ENCODE measurements around the gene EHMT1.

EHMT1 gene

GRCh38 chr9:137759649-137760321 lies 141.0 kb downstream of the EHMT1 start:
- H3F3A ChIP-seq (ENCODE audit: insufficient read depth, low read length) = no peaks in the 10 kb centered on the region
- no peak overlapping the region for H3K4me2 ChIP-seq (ENCODE audit: low read length)
- no peaks in the 10 kb centered on the region for H3K9me3 ChIP-seq (ENCODE audit: low read length)
- no peak overlapping the region for H3K4me3 ChIP-seq (ENCODE audit: low read depth, low read length, poor library complexity, severe bottlenecking)
- peaks cover 98% of the 10 kb centered on the region for H3K36me3 ChIP-seq (ENCODE audit: insufficient read depth, low read length)
- no peaks in the 10 kb centered on the region for H3K27me3 ChIP-seq (ENCODE audit: insufficient read depth, low read length)
- peaks cover 29% of the 10 kb centered on the region for H3K4me1 ChIP-seq (ENCODE audit: insufficient read depth, low read length, severe bottlenecking)
- H3K27ac ChIP-seq (ENCODE audit: low read depth, low read length, poor library complexity, severe bottlenecking) = no peak overlapping the region
- no peak overlapping the region for H3K9ac ChIP-seq (ENCODE audit: low read length)
- H3K79me2 ChIP-seq (ENCODE audit: insufficient read depth, low read length) = no peaks in the 10 kb centered on the region
- no peaks in the 10 kb centered on the region for H4K20me1 ChIP-seq (ENCODE audit: insufficient read depth, low read length)
- no peak overlapping the region for H2AFZ ChIP-seq (ENCODE audit: low read length)
- TF ChIP-seq EZH2 (IDR thresholded peaks at IDR 0.05; ENCODE audit: borderline replicate concordance, low read length) (no peak), CTCF (IDR thresholded peaks at IDR 0.05; ENCODE audit: low read length) (no peak)
- H3K9me2 ChIP-seq (ENCODE audit: low read depth, low read length) = no peaks in the 10 kb centered on the region

GRCh38 chr9:137760426-137760825 lies 141.6 kb downstream of the EHMT1 start:
- no peak for TF ChIP-seq EZH2 (IDR thresholded peaks at IDR 0.05; ENCODE audit: borderline replicate concordance, low read length)
- TF ChIP-seq CTCF (IDR thresholded peaks at IDR 0.05; ENCODE audit: low read length) = no peak
- Histone ChIP-seq H3F3A (ENCODE audit: insufficient read depth, low read length) (no peaks in the 10 kb centered on the region), H2AFZ (ENCODE audit: low read length) (no peak overlapping the region), H3K4me1 (ENCODE audit: insufficient read depth, low read length, severe bottlenecking) (peaks cover 29% of the 10 kb centered on the region), H3K4me2 (ENCODE audit: low read length) (no peak overlapping the region), H3K4me3 (ENCODE audit: low read depth, low read length, poor library complexity, severe bottlenecking) (no peak overlapping the region), H3K9me2 (ENCODE audit: low read depth, low read length) (no peaks in the 10 kb centered on the region), H3K9ac (ENCODE audit: low read length) (no peak overlapping the region), H4K20me1 (ENCODE audit: insufficient read depth, low read length) (no peaks in the 10 kb centered on the region), H3K79me2 (ENCODE audit: insufficient read depth, low read length) (no peaks in the 10 kb centered on the region), H3K36me3 (ENCODE audit: insufficient read depth, low read length) (peaks cover 95% of the 10 kb centered on the region), H3K9me3 (ENCODE audit: low read length) (no peaks in the 10 kb centered on the region), H3K27ac (ENCODE audit: low read depth, low read length, poor library complexity, severe bottlenecking) (peak overlapping the region; percentile 54), H3K27me3 (ENCODE audit: insufficient read depth, low read length) (no peaks in the 10 kb centered on the region)

- H3K4me2 ChIP-seq (ENCODE audit: low read length) = no peak overlapping the region
- peaks cover 94% of the 10 kb centered on the region for H3K36me3 ChIP-seq (ENCODE audit: insufficient read depth, low read length)
- H3K4me3 ChIP-seq (ENCODE audit: low read depth, low read length, poor library complexity, severe bottlenecking) = no peak overlapping the region
- peaks cover 29% of the 10 kb centered on the region for H3K4me1 ChIP-seq (ENCODE audit: insufficient read depth, low read length, severe bottlenecking)
- no peaks in the 10 kb centered on the region for H3K79me2 ChIP-seq (ENCODE audit: insufficient read depth, low read length)
- H3K9me2 ChIP-seq (ENCODE audit: low read depth, low read length) = no peaks in the 10 kb centered on the region
- no peaks in the 10 kb centered on the region for H3F3A ChIP-seq (ENCODE audit: insufficient read depth, low read length)
- no peak overlapping the region for H2AFZ ChIP-seq (ENCODE audit: low read length)
- TF ChIP-seq EZH2 (IDR thresholded peaks at IDR 0.05; ENCODE audit: borderline replicate concordance, low read length) = no peak
- no peak for TF ChIP-seq CTCF (IDR thresholded peaks at IDR 0.05; ENCODE audit: low read length)
- no peak overlapping the region for H3K9ac ChIP-seq (ENCODE audit: low read length)
- H3K27me3 ChIP-seq (ENCODE audit: insufficient read depth, low read length) = no peaks in the 10 kb centered on the region
- H4K20me1 ChIP-seq (ENCODE audit: insufficient read depth, low read length) = no peaks in the 10 kb centered on the region
- H3K27ac ChIP-seq (ENCODE audit: low read depth, low read length, poor library complexity, severe bottlenecking) = peak overlapping the region; percentile 54
- no peaks in the 10 kb centered on the region for H3K9me3 ChIP-seq (ENCODE audit: low read length)
Measured at GRCh38 chr9:137761032-137761431, 142.2 kb downstream of the EHMT1 start.

Measured in OCI-LY1 (cell line).